Left lung (tissue), 10 donors: ENCODE data around the gene SCAMP4. TPM values are rescaled to one million over a fixed set of nuclear protein-coding genes. Genes with fewer than 3 reads are reported as not detected.

Experiments used
- ATAC-seq: fragments of 200-7000 bp; cut with Tn5 transposase; one replicate; pipeline ENCODE4 v1.9.1; 2020; ENCODE audit warnings: moderate library complexity
- DNase-seq, 4 donors: peaks; one replicate each; pipeline ENCODE4 v3.0.0-alpha.2; 2013 to 2020
- H3K27ac ChIP-seq, 2 donors: fragments of 200-600 bp; sonication (generic) in 1 of 2; one replicate each; pipeline versions ENCODE4 v1.5.0 to v1.8.0; 2020 to 2021
- H3K27me3 ChIP-seq, 2 donors: fragments of 200-600 bp; sonication (generic) in 1 of 2; one replicate each; pipeline versions ENCODE4 v1.5.0 to v1.8.0; 2020 to 2021
- H3K36me3 ChIP-seq, 2 donors: fragments of 200-600 bp; sonication (generic) in 1 of 2; one replicate each; pipeline versions ENCODE4 v1.5.0 to v1.8.0; 2020 to 2021
- H3K4me1 ChIP-seq, 2 donors: fragments of 200-600 bp; one replicate each; pipeline ENCODE4 v1.8.0; 2021
- H3K4me3 ChIP-seq, 2 donors: fragments of 200-600 bp; sonication (generic) in 1 of 2; one replicate each; pipeline versions ENCODE4 v1.5.0 to v1.8.0; 2020 to 2021; ENCODE audit warnings: mild to moderate bottlenecking in 1 of 2
- H3K9me3 ChIP-seq, 2 donors: fragments of 200-600 bp; sonication (generic) in 1 of 2; one replicate each; pipeline versions ENCODE4 v1.5.0 to v1.8.0; 2020 to 2021
- intact Hi-C, 2 donors: fragments of 100-400 bp; cut with DNase I; formaldehyde crosslinking; loops; one replicate each; pipeline versions ENCODE4 v1.11.2 to v1.14.2; 2022
- polyA plus RNA-seq, 6 donors: library from polyadenylated mRNA; unstranded; fragments of 120-200 nt; gene quantifications; one replicate each; pipeline ENCODE4 v1.2.1, GENCODE V29; 2013; ENCODE audit not compliant: insufficient read length in 6 of 6
- total RNA-seq, 2 donors: library from RNA; stranded (reverse); fragmentation: NEBNext Ultra II Directional; extraction: Animal tissue kit (Norgen Biotek cat#: 25700); gene quantifications; one replicate each; pipeline ENCODE4 v1.2.1, GENCODE V29; 2021
- TF ChIP-seq, protein P1 (sequence below), 2 donors: fragments of 200-600 bp; sonication (generic) in 1 of 2; IDR thresholded peaks; one replicate each; pipeline versions ENCODE4 v1.5.0 to v1.8.0; 2021; ENCODE audit warnings: antibody characterized with exemption in 2 of 2
- donor health status: DM: no; HTN: yes; CAD: no.
- donor health status: DM: no; HTN: no; CAD: no.

The SCAMP4 gene
- total and polyA plus RNA-seq, 8 donors: 54.5 to 86.6 (median 70.1) TPM

DNA sequence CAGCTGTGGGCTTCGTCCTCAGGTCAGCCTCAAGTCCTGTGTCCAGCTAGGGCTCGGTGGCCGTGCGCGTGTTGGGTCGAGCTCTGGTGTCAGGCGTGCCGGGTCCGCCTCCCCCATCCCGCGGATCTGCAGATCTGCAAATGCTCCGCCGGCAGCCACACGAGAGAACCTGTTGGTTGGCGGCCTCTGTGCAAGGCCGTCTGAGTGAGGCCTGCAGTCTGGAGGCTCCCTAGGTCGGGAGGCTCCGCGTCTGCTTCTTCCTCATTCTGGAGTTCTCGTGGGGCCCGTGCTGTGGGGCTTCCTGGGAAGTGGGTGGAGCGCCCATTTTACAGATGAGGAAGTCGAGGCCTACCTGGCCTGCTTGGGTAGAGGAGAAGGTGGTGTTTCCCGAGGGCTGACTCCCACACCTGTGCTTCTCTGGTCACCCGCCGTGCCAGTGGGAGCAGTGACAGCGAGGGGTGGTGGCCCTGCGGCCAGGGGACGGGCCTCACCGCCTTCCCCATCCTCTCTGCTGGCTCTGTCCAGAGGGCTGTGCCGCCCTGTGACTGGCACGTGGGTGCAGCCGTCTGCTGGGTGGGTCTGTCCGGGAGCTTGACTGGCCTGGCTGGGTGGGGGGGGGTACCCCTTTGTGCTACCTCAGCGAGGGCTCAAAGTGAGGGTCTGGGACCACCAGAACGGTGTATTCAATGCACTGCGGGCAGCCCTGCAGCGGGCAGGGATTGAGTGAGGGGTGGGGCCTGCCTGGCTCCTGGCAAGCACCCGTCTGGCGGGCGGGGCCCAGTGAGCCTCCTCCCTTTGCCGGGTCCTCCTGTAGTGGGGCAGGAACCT lies 39.1 kb downstream of the SCAMP4 start:
- H3K27ac ChIP-seq: peak overlapping the region in 1 of 2 donors; percentile 98
- H3K27me3 ChIP-seq: no peaks in the 10 kb centered on the region
- intact Hi-C loops: no loop called here
- no peak for ATAC-seq
- peak in 1 of 4 donors; percentile 84 for DNase-seq
- peaks cover 12 to 70% of the 10 kb centered on the region in 2 donors for H3K4me1 ChIP-seq
- H3K4me3 ChIP-seq: no peak overlapping the region
- TF ChIP-seq, protein P1, sequence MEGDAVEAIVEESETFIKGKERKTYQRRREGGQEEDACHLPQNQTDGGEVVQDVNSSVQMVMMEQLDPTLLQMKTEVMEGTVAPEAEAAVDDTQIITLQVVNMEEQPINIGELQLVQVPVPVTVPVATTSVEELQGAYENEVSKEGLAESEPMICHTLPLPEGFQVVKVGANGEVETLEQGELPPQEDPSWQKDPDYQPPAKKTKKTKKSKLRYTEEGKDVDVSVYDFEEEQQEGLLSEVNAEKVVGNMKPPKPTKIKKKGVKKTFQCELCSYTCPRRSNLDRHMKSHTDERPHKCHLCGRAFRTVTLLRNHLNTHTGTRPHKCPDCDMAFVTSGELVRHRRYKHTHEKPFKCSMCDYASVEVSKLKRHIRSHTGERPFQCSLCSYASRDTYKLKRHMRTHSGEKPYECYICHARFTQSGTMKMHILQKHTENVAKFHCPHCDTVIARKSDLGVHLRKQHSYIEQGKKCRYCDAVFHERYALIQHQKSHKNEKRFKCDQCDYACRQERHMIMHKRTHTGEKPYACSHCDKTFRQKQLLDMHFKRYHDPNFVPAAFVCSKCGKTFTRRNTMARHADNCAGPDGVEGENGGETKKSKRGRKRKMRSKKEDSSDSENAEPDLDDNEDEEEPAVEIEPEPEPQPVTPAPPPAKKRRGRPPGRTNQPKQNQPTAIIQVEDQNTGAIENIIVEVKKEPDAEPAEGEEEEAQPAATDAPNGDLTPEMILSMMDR (IDR thresholded peaks at IDR 0.05): no peak
- H3K9me3 ChIP-seq: no peaks in the 10 kb centered on the region
- no peaks in the 10 kb centered on the region for H3K36me3 ChIP-seq

DNA sequence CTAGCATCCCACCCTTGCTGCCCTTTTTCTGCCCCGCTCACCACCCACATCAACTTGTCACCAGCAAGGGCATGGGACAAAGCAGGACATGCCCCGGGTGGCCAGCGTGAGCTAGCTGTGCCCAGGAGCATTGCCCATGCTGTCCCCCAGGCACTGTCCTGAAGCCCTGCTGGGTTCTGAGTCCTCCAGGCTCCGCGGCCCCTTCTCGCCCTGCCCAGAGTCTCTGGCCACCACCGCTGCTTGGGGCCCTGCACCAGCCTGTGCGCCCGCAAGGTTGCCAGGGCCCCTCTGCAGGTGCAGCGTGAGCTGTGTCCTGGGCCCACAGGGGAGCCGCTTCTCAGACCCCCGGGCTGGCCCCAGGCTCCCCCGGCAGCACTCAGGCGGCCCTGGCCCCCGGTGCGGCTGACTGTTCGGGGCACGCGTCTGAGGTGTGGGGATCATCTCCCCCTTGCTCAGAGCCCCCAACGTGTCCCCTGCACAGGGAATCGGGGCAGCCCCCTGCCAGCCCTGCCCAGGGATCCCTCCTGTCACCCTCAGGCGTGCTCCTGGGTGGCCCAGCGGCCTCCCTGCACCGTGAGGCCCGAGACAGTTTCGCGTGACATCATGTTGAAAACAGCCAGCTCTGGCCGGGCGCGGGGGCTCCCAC lies 39.8 kb downstream of the SCAMP4 start:
- Histone ChIP-seq H3K4me3 (no peak overlapping the region), H3K27me3 (no peaks in the 10 kb centered on the region), H3K9me3 (no peaks in the 10 kb centered on the region), H3K4me1 (peaks cover 12 to 62% of the 10 kb centered on the region in 2 donors), H3K27ac (no peak overlapping the region), H3K36me3 (no peaks in the 10 kb centered on the region)
- TF ChIP-seq, protein P1 (IDR thresholded peaks at IDR 0.05): no peak
- peak in 1 of 4 donors; percentile 75 for DNase-seq
- no peak for ATAC-seq
- intact Hi-C loops: no loop called here

DNA sequence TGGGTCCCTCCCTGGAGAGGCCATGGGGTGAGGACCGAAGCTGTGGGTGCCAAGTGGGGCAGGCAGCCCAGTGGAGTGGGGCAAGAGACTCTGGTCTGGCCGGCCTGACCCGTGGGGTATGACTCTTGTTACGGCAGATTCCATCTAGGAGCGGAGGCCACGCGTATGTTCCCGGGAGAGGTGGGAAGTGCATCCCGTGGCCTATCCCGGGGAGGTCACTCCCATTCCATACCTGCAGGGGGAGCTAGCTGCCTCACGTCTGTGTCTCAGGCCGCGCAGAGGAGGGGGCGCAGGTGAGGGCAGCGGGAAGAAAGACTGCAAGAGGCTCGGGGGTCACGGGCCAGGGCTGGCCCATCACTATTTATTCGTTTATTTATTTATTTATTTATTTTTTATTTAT lies 40.7 kb downstream of the SCAMP4 start:
- no peaks in the 10 kb centered on the region for H3K9me3 ChIP-seq
- H3K4me3 ChIP-seq: no peak overlapping the region
- H3K36me3 ChIP-seq: no peaks in the 10 kb centered on the region
- TF ChIP-seq, protein P1 (IDR thresholded peaks at IDR 0.05): peak; percentile 25 to 65
- intact Hi-C loops: no loop called here
- ATAC-seq (no peak), DNase-seq (peak in 2 of 4 donors; percentile 12 to 81)
- H3K4me1 ChIP-seq: peaks cover 12 to 59% of the 10 kb centered on the region in 2 donors
- H3K27ac ChIP-seq: no peak overlapping the region
- no peaks in the 10 kb centered on the region for H3K27me3 ChIP-seq

DNA sequence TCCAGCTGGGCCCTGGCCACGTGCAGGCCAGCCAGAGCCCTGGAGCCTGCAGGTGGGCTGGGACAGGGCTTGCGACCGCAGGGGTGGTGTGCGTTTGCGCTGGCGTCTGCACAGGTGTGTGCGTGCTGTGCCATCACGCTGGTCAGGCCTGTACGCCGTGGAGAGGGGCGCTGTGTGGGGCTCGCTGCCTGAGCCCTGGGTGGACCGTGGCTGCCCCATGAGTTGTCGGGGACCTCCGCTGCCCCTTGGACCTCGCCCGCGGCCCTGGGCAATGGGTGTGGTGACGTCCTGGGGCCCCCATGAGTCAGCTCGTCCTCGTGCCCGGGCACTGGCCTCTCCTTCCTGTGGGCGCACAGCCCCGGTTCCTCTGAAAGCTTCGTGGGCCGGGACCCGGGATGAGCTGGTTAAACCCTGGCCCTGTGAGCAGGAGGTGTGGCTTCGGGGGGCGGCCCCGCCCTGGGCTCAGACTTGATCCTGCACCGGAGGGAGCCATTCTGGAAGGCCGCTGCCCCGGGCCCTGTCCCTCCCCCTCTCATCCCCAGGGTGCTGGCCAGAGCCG lies 42.5 kb downstream of the SCAMP4 start:
- Histone ChIP-seq H3K4me1 (peaks cover 9 to 54% of the 10 kb centered on the region in 2 donors), H3K9me3 (no peaks in the 10 kb centered on the region), H3K4me3 (no peak overlapping the region), H3K27me3 (no peaks in the 10 kb centered on the region), H3K36me3 (peaks cover 0 to 9% of the 10 kb centered on the region in 2 donors), H3K27ac (no peak overlapping the region)
- no peak for ATAC-seq
- TF ChIP-seq, protein P1 (IDR thresholded peaks at IDR 0.05): no peak
- intact Hi-C loops: no loop called here
- DNase-seq: peak in 1 of 4 donors; percentile 82
